Lower leg skin (tissue), 4 donors: ENCODE measurements around the gene GPATCH4. TPM values are rescaled to one million over a fixed set of nuclear protein-coding genes. Genes with fewer than 3 reads are reported as not detected.
"Not testable (repeated sequence)": the region's sequence is repeated elsewhere in the genome, so short reads cannot be mapped to it uniquely, and the experiment has no call there.

ENCODE experiments used
- DNase-seq, 2 donors: peaks; one replicate each; pipeline ENCODE4 v3.0.0-alpha.2; 2019; ENCODE audit warnings: low spot score in 2 of 2
- H3K4me3 ChIP-seq: fragments of 200-600 bp; sonication (generic); 2 replicates; pipeline ENCODE4 v1.5.1; 2017; ENCODE audit warnings: mild to moderate bottlenecking, low read depth; ENCODE audit not compliant: poor library complexity, severe bottlenecking
- CTCF ChIP-seq, 3 donors: fragments of 450-650 bp; IDR thresholded peaks; one replicate each; pipeline ENCODE4 v1.5.1; 2016; ENCODE audit warnings: antibody characterized with exemption in 3 of 3, mild to moderate bottlenecking in 3 of 3, moderate library complexity in 2 of 3
- POLR2A ChIP-seq, 2 donors: fragments of 450-650 bp; IDR thresholded peaks; one replicate each; pipeline ENCODE4 v1.6.1; 2016 to 2017; ENCODE audit warnings: antibody characterized with exemption in 2 of 2, mild to moderate bottlenecking in 1 of 2, moderate library complexity in 1 of 2
- WGBS, 2 donors: methylation state at CpG; one replicate each; pipeline ENCODE4 v1.1.5; 2018; 5-methylcytosine and 5-hydroxymethylcytosine counted together
- intact Hi-C: fragments of 100-400 bp; cut with DNase I; formaldehyde crosslinking; loops from one replicate; pipeline ENCODE4 v1.15.0; 2023; ENCODE audit warnings: low total_unique reads
- total RNA-seq, 4 donors: library from RNA; depleted of rRNA; stranded (reverse); fragments of >200 nt; gene quantifications; one replicate each; pipeline ENCODE4 v1.1.0, GENCODE V29; 2016

Gene GPATCH4
- total RNA-seq, 4 donors from 2014 or later: 10.0 to 18.5 (median 13.9) TPM

DNA sequence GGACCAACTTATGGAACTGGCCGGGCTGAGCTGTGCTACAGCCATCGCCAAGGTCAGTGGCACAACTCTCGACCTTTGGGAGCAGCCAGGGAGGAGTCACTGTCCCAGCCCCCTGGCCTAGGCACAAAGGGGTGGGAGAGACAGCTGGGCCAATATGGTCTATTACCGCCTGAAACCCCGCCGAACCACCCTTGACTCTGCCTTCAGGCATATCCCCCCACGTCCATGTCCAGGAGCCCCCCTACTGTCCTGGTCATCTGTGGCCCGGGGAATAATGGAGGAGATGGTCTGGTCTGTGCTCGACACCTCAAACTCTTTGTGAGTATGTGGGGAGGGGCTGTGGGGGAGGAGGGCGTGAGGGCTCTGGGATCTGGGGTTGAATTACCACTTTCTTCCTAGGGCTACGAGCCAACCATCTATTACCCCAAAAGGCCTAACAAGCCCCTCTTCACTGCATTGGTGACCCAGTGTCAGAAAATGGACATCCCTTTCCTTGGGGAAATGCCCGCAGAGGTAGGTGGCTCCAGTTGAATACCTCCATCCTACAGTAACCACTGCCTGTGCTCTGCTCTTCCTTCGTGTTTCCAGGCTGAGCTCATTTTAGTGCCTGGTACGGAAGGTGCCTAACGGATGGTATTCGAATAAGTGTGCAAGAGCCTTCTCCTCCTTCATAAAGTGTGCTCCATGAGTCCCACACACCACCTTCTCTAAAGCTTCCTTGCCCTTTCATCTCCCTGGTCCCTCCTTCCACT, 8.9 kb downstream of the GPATCH4 start:
- TF ChIP-seq CTCF (IDR thresholded peaks at IDR 0.05) (no peak), POLR2A (IDR thresholded peaks at IDR 0.05) (no peak)
- WGBS, 2 donors: 37 to 56% methylated on average over 13 to 16 of the region's 16 CpGs
- intact Hi-C loops: no loop called here

DNA sequence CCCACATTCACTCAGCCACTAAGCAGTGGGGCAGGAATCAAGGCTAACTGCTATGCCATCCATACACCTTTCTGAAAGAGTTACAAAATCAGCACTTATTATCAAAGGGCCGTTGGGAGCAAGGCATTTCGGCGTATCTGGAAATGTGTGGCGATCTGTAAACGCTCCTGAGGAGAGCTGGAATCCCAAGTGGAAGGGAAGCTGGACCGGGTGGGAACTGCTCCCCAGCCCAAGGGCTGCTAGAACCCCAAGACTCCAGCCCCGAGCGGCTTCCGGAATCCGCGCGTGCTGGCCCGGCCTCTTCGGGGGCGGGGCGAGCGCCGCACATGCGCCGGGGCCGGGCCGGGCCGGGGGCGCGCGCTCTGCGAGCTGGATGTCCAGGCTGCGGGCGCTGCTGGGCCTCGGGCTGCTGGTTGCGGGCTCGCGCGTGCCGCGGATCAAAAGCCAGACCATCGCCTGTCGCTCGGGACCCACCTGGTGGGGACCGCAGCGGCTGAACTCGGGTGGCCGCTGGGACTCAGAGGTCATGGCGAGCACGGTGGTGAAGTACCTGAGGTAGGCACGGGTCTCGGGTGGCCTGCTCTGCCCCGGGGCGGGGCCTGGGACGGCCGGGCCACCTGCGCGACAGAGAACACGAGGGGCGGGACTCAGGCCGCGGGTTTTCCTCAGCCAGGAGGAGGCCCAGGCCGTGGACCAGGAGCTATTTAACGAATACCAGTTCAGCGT, 9.7 kb downstream of the GPATCH4 start, which contains the start of gene NAXE:
Gene NAXE, plus strand, starts transcription at position 345 of the 726 bp plus-strand sequence. Its CDS starts 29 bp downstream, at position 374.
- no peak for TF ChIP-seq CTCF (IDR thresholded peaks at IDR 0.05)
- TF ChIP-seq POLR2A (IDR thresholded peaks at IDR 0.05): no peak
- WGBS, 2 donors: 0 to 1% methylated on average over 25 to 29 of the region's 60 CpGs
- intact Hi-C loops: no loop called here
- H3K4me3 ChIP-seq: peak within 1 kb of the TSS; percentile 63
- peak; percentile 50 to 94 for DNase-seq

More for the DNA sequence above, 8.9 kb downstream of the GPATCH4 start:
- no peak for DNase-seq
- H3K4me3 ChIP-seq: peak overlapping the region; percentile 63

DNA sequence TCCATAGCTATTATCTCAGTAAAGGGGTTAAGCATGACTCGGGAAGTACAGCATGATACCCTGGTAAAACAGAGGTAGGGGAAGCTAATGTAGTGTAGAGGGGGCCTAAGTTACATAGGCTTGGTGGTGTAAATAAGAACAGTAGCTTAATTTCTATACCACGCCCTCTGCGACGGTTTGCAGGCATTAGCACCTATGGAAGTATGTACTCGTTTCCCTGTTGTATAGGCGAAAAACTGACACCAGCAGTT, 10.2 kb downstream of the GPATCH4 start:
- 19 to 22% methylated on average over 6 of the region's 6 CpGs for WGBS, 2 donors
- no peak for TF ChIP-seq CTCF (IDR thresholded peaks at IDR 0.05)
- no peak for TF ChIP-seq POLR2A (IDR thresholded peaks at IDR 0.05)
- no peak overlapping the region for H3K4me3 ChIP-seq
- DNase-seq: no peak
- intact Hi-C loops: no loop called here

- no peak overlapping the region for H3K4me3 ChIP-seq
- intact Hi-C loops: no loop called here
- no peak for DNase-seq
- WGBS, 2 donors: 76 to 80% methylated on average over 10 of the region's 10 CpGs
- TF ChIP-seq POLR2A (IDR thresholded peaks at IDR 0.05) (no peak), CTCF (IDR thresholded peaks at IDR 0.05) (no peak)
These were observed 10.7 kb downstream of the GPATCH4 start for GRCh38 chr1:156590326-156591180.

- no peak overlapping the region for H3K4me3 ChIP-seq
- WGBS, 2 donors: 67 to 68% methylated on average over 5 of the region's 5 CpGs
- intact Hi-C loops: loop anchor here (10.0 kb wide), 1 partner anchor 145 kb away; no protein-coding TSS in a partner anchor
- no peak for TF ChIP-seq CTCF (IDR thresholded peaks at IDR 0.05)
- TF ChIP-seq POLR2A (IDR thresholded peaks at IDR 0.05): no peak
- no peak for DNase-seq
These were observed 11.7 kb downstream of the GPATCH4 start for GRCh38 chr1:156589546-156589945.

DNA sequence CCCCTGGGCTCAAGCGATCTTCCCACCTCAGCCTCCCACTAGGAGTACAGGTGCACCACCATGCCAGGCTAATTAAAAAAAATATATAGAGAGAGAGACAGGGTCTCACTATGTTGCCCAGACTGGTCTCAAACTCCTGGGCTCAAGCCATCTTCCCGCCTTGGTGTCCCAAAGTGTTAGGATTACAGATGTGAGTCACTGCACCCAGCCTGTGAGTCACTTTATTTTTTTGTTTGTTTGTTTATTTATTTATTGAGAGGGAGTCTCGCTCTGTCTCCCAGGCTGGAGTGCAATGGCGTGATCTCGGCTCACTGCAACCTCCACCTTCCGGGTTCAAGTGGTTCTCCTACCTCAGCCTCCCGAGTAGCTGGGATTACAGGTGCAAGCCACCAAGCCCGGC, 13.4 kb downstream of the GPATCH4 start:
- not testable (repeated sequence) for H3K4me3 ChIP-seq, DNase-seq
- 87 to 94% methylated on average over 8 of the region's 8 CpGs for WGBS, 2 donors
- intact Hi-C loops: loop anchor here (10.0 kb wide), 1 partner anchor 143 kb away; no protein-coding TSS in a partner anchor
